Left lung (tissue), 10 donors: ENCODE data around the gene AANAT. TPM values are rescaled to one million over a fixed set of nuclear protein-coding genes. Genes with fewer than 3 reads are reported as not detected.

Experiments used
- ATAC-seq: fragments of 200-7000 bp; cut with Tn5 transposase; one replicate; pipeline ENCODE4 v1.9.1; 2020; ENCODE audit warnings: moderate library complexity
- DNase-seq, 4 donors: peaks; one replicate each; pipeline ENCODE4 v3.0.0-alpha.2; 2013 to 2020
- H3K27ac ChIP-seq, 2 donors: fragments of 200-600 bp; sonication (generic) in 1 of 2; one replicate each; pipeline versions ENCODE4 v1.5.0 to v1.8.0; 2020 to 2021
- H3K27me3 ChIP-seq, 2 donors: fragments of 200-600 bp; sonication (generic) in 1 of 2; one replicate each; pipeline versions ENCODE4 v1.5.0 to v1.8.0; 2020 to 2021
- H3K36me3 ChIP-seq, 2 donors: fragments of 200-600 bp; sonication (generic) in 1 of 2; one replicate each; pipeline versions ENCODE4 v1.5.0 to v1.8.0; 2020 to 2021
- H3K4me1 ChIP-seq, 2 donors: fragments of 200-600 bp; one replicate each; pipeline ENCODE4 v1.8.0; 2021
- H3K4me3 ChIP-seq, 2 donors: fragments of 200-600 bp; sonication (generic) in 1 of 2; one replicate each; pipeline versions ENCODE4 v1.5.0 to v1.8.0; 2020 to 2021; ENCODE audit warnings: mild to moderate bottlenecking in 1 of 2
- H3K9me3 ChIP-seq, 2 donors: fragments of 200-600 bp; sonication (generic) in 1 of 2; one replicate each; pipeline versions ENCODE4 v1.5.0 to v1.8.0; 2020 to 2021
- intact Hi-C, 2 donors: fragments of 100-400 bp; cut with DNase I; formaldehyde crosslinking; loops; one replicate each; pipeline versions ENCODE4 v1.11.2 to v1.14.2; 2022
- polyA plus RNA-seq, 6 donors: library from polyadenylated mRNA; unstranded; fragments of 120-200 nt; gene quantifications; one replicate each; pipeline ENCODE4 v1.2.1, GENCODE V29; 2013; ENCODE audit not compliant: insufficient read length in 6 of 6
- total RNA-seq, 2 donors: library from RNA; stranded (reverse); fragmentation: NEBNext Ultra II Directional; extraction: Animal tissue kit (Norgen Biotek cat#: 25700); gene quantifications; one replicate each; pipeline ENCODE4 v1.2.1, GENCODE V29; 2021
- TF ChIP-seq, protein P1 (sequence below), 2 donors: fragments of 200-600 bp; sonication (generic) in 1 of 2; IDR thresholded peaks; one replicate each; pipeline versions ENCODE4 v1.5.0 to v1.8.0; 2021; ENCODE audit warnings: antibody characterized with exemption in 2 of 2
- donor health status: DM: no; HTN: yes; CAD: no.
- donor health status: DM: no; HTN: no; CAD: no.

AANAT gene
- total and polyA plus RNA-seq, 8 donors: 0.10 to 0.23 (median 0.18) TPM; not detected in 3

GRCh38 chr17:76441686-76442340 is 25.6 kb upstream of the AANAT start:
- Histone ChIP-seq H3K36me3 (no peaks in the 10 kb centered on the region), H3K9me3 (no peaks in the 10 kb centered on the region), H3K4me3 (no peak overlapping the region), H3K4me1 (peaks cover 0 to 29% of the 10 kb centered on the region in 2 donors), H3K27ac (no peak overlapping the region), H3K27me3 (no peaks in the 10 kb centered on the region)
- DNase-seq: no peak
- ATAC-seq: no peak
- intact Hi-C loops: no loop called here
- TF ChIP-seq, protein P1, sequence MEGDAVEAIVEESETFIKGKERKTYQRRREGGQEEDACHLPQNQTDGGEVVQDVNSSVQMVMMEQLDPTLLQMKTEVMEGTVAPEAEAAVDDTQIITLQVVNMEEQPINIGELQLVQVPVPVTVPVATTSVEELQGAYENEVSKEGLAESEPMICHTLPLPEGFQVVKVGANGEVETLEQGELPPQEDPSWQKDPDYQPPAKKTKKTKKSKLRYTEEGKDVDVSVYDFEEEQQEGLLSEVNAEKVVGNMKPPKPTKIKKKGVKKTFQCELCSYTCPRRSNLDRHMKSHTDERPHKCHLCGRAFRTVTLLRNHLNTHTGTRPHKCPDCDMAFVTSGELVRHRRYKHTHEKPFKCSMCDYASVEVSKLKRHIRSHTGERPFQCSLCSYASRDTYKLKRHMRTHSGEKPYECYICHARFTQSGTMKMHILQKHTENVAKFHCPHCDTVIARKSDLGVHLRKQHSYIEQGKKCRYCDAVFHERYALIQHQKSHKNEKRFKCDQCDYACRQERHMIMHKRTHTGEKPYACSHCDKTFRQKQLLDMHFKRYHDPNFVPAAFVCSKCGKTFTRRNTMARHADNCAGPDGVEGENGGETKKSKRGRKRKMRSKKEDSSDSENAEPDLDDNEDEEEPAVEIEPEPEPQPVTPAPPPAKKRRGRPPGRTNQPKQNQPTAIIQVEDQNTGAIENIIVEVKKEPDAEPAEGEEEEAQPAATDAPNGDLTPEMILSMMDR (IDR thresholded peaks at IDR 0.05): no peak

GRCh38 chr17:76442341-76443338 is 24.8 kb upstream of the AANAT start:
- peaks cover 5 to 35% of the 10 kb centered on the region in 2 donors for H3K4me1 ChIP-seq
- no peaks in the 10 kb centered on the region for H3K27me3 ChIP-seq
- no peak for DNase-seq

GRCh38 chr17:76444518-76445311 is 22.7 kb upstream of the AANAT start:
- Histone ChIP-seq H3K36me3 (no peaks in the 10 kb centered on the region), H3K4me3 (no peak overlapping the region), H3K9me3 (no peaks in the 10 kb centered on the region), H3K27ac (no peak overlapping the region), H3K4me1 (peaks cover 6 to 35% of the 10 kb centered on the region in 2 donors), H3K27me3 (no peaks in the 10 kb centered on the region)
- ATAC-seq (no peak), DNase-seq (no peak)
- intact Hi-C loops: no loop called here
- TF ChIP-seq, protein P1 (IDR thresholded peaks at IDR 0.05): no peak

More at GRCh38 chr17:76442341-76443338, 24.8 kb upstream of the AANAT start:
- H3K27ac ChIP-seq: no peak overlapping the region
- H3K9me3 ChIP-seq: no peaks in the 10 kb centered on the region
- H3K36me3 ChIP-seq: no peaks in the 10 kb centered on the region
- no peak overlapping the region for H3K4me3 ChIP-seq
- no peak for ATAC-seq
- intact Hi-C loops: no loop called here
- TF ChIP-seq, protein P1 (IDR thresholded peaks at IDR 0.05): no peak

DNA sequence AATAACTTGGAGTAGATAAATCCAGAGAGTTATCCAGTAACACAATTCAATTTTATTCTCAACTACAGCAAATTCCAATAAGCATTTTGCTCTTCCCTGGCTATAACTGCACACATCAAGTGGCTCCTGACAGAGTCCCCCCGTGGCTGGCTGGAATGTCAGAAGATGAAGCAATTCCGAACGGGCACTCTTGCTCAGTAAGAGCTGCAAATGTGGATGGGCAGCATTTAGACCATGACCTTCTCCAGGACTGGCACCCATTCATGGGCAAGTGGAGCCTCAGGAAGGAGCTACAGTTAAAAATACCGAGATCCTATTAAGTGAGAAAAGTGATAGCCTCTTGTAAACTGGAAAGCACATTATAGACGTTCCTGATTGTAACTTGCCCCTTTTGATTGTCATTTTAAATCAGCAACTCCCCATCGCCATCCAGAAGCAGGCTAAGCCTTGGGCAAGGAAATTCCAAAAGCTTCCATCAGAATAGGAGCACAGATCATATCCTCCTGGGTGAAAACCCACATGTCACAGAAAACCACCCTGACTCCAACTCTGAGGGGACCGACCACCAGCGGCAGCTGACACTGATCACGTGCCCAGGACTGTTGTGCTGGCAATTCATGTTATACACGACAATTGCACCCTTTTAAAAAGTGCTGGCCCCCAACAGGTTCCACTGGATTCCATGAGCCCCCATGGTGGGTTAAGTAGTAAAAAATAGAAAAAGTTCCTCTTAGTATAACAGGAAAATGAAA is 21.5 kb upstream of the AANAT start:
- H3K27ac ChIP-seq: peak overlapping the region in 1 of 2 donors; percentile 41
- TF ChIP-seq, protein P1 (IDR thresholded peaks at IDR 0.05): no peak
- H3K4me3 ChIP-seq: no peak overlapping the region
- H3K4me1 ChIP-seq: peaks cover 6 to 43% of the 10 kb centered on the region in 2 donors
- H3K36me3 ChIP-seq: no peaks in the 10 kb centered on the region
- no peaks in the 10 kb centered on the region for H3K9me3 ChIP-seq
- intact Hi-C loops: no loop called here
- no peak for DNase-seq
- no peak for ATAC-seq
- no peaks in the 10 kb centered on the region for H3K27me3 ChIP-seq
